HG03060 (cell line): ENCODE results near the gene DEAF1.
"Not testable (repeated sequence)": the region's sequence is repeated elsewhere in the genome, so short reads cannot be mapped to it uniquely, and the experiment has no call there.

Experiments used
- ATAC-seq: cut with Tn5 transposase; IDR thresholded peaks from one replicate; pipeline ENCODE4 v1.9.1; 2021; ENCODE audit warnings: low read depth, moderate number of reproducible peaks; ENCODE audit not compliant: unreplicated experiment

The DEAF1 gene, protein sequence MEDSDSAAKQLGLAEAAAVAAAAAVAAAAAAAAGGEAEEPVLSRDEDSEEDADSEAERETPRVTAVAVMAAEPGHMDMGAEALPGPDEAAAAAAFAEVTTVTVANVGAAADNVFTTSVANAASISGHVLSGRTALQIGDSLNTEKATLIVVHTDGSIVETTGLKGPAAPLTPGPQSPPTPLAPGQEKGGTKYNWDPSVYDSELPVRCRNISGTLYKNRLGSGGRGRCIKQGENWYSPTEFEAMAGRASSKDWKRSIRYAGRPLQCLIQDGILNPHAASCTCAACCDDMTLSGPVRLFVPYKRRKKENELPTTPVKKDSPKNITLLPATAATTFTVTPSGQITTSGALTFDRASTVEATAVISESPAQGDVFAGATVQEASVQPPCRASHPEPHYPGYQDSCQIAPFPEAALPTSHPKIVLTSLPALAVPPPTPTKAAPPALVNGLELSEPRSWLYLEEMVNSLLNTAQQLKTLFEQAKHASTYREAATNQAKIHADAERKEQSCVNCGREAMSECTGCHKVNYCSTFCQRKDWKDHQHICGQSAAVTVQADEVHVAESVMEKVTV

DNA sequence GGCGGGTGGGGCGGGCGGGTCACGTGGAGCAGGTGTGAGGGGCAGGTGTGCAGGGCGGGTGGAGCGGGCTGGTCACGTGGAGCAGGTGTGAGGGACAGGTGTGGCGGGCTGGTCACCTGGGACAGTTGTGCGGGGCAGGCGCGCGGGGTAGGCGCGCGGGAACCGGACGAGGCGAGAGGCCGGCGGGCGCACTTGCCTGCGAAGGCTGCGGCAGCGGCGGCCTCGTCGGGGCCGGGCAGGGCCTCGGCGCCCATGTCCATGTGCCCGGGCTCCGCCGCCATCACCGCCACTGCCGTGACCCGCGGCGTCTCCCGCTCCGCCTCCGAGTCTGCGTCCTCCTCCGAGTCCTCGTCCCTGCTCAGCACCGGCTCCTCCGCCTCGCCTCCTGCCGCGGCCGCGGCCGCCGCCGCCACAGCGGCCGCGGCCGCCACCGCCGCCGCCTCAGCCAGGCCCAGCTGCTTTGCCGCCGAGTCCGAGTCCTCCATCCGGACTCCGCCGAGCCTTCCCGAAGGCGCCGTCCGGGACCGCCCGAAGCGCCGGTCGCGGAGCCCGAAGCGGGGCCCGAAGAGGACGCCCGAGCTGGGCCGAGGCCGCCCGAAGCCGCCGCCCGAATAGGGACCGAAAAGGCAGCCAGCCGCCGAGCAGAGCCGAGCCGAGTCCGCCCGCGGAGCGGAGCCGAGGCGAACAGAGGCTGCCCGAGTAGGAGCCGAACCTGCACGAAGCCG lies at the start of gene DEAF1:
DEAF1 (minus strand) TSS at position 660 of the 725 bp plus-strand sequence; CDS start at position 485, 175 bp downstream.
- ATAC-seq: no peak

DNA sequence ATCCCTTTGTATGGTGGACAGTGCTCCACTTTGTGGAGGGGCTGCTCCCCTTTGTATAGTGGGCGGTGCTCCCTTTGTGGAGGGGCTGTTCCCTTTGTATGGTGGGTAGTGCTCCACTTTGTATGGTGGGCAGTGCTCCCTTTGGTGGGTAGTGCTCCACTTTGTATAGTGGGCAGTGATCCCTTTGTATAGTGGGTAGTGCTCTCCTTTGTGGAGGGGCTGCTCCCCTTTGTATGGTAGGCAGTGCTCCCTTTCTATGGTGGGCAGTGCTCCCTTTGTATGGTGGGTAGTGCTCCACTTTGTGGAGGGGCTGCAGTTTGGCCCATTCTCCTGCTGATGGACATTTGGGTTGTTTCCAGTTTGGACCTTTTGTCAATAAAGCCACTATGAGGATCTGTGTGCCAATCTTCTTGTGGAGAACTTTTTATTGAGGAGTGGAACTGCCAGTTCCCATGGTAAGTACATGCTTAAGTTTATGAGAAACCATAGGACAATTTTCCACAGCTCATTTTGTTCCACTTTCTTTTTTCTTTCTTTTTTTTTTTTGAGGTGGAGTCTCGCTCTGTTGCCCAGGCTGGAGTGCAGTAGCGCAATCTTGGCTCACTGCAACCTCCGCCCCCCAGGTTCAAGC lies 47.7 kb upstream of the DEAF1 start:
- no peak for ATAC-seq

DNA sequence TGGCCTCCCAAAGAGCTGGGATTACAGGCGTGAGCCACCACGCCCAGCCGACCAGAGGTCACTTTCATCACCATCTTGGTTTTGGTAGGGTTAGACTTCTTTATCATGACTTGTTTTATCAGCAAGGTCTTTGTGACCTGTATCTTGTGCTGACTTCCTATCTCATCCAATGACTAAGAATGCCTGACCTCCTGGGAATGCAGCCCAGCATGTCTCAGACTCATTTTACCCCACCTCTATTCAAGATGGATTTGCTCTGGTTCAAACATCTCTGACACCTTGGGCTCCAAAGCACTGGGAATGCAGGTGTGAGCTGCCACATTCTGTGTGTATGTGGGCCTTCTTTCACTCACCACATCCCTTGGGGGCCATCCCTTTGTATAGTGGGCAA lies 47.1 kb upstream of the DEAF1 start:
- no peak for ATAC-seq

DNA sequence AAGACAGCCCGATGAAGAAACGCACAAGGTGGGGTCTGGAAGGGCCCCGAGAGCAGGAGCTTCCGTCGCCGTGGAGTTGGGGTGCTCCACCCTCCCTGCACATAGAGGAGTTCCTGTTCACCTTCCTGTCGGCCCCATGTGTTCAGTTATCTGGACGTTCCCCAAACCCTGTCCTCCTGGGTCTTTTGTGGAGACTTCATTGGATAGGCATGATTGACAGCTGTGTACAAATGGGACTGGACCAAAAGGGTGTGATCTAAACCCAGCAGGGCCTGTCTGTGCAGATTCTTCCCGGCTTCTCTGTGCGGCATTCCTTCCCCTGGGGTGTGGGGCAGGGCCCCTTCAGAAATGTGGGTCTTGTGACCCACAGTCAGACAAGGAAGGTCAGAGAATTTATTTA lies 42.9 kb upstream of the DEAF1 start:
- ATAC-seq: not testable (repeated sequence)

DNA sequence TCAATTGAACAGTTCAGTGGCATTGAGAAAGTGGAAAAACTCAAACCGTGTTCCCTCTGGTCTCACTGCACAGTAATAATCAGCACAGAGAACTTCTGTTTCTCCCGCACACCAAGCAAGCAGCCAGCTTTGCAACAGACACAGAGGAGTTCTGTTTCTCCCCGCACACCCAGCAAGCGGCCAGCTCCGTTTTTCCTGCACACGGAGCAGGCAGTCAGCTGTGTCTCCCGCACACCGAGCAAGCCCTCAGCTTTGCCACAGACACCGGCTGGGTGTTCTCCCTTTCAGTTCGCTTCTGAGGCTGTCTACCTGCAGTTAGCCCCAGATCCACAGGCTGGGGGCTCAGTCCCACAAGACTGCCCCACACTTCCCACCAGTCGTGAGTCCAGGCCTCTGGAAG lies 42.3 kb upstream of the DEAF1 start:
- ATAC-seq: no peak

DNA sequence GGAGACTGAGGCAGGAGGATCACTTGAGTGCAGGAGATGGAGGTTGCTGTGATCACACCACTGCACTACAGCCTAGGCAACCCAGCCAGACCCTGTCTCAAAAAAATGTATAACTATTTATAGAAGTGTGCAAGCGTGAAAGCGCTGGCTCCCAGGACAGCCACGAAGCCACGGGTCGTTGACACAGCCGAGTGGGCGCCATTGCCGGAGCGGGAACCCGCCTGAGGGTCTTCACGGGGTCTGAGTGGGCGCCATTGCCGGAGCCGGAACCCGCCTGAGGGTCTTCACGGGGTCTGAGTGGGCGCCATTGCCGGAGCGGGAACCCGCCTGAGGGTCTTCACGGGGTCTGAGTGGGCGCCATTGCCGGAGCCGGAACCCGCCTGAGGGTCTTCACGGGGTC lies 39.5 kb upstream of the DEAF1 start:
- not testable (repeated sequence) for ATAC-seq

DNA sequence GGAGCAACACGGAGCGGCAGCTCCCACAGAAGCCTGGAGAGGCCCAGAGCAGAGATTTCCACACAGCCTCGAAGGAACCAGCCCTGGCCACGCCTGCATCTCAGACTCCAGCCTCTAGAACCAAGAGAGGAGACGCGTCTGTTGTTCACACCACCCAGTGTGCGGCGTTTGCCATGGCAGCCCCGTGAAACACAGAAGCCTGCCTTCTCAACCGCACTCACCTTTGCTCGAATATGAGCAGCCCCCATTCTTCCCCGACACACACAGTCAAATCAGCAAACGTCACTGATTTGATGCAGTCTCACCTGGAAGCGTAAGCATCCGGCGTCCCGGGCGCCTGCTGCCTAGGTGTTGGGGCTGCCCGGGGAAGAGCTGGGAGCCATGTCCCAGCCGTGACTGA lies 38.0 kb upstream of the DEAF1 start:
- ATAC-seq: no peak

DNA sequence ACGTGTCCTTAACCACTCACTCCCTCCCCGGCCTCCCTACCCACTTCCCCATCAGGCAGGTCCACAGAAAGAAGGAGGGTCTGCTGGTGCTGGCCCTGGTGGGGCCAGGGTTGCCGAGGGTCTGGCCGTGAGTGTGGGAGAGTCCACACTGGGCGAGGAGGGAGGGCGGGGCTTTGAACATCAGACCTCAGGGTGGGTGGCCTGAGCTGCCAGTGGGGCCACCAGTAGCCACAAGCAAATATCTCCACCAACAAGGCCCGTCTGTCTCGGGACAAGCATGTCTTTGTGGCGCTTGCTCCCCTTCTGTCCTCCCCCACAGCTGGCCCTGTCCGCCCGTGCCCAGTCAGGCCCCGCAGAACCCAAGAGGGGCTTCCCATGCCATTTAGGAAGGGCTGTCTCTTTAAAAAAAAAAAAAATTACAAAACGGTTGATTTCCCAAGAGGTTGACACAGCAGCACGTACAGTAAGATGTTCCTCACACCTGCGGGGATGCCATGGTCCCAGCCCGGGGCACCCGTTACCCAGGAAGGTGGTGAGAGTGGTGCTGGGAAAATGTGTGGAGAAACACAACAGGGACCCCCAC lies 34.6 kb upstream of the DEAF1 start:
- ATAC-seq: no peak

DNA sequence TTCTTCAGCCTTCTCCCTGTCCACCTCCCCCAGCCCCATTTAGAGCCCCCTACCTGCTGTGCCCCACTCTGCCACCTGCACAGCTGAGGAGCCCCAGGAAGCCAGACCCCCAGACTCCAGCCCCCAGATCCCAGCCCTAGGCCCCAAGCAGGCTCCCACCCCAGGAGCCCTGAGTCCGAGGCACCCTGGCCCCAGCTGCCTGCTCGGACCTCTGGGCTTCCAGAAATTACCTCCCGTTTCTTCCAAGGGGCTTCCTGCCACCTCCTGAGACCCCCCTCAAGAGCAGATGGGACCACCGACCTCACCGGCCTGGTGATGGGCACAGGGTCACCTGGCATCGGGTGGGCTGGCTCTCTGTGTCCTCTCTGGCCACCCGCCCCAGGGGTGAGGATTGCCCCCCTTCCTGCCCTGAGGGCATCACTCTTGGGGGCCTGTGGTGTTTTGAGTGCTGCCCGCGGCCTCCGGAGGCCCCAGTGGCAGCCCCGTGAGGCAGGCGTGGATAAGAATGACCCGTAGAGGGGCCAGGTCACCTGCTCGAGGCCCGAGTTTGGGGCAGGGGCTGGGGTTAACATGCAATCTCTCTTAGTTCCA lies 34.0 kb upstream of the DEAF1 start:
- no peak for ATAC-seq

DNA sequence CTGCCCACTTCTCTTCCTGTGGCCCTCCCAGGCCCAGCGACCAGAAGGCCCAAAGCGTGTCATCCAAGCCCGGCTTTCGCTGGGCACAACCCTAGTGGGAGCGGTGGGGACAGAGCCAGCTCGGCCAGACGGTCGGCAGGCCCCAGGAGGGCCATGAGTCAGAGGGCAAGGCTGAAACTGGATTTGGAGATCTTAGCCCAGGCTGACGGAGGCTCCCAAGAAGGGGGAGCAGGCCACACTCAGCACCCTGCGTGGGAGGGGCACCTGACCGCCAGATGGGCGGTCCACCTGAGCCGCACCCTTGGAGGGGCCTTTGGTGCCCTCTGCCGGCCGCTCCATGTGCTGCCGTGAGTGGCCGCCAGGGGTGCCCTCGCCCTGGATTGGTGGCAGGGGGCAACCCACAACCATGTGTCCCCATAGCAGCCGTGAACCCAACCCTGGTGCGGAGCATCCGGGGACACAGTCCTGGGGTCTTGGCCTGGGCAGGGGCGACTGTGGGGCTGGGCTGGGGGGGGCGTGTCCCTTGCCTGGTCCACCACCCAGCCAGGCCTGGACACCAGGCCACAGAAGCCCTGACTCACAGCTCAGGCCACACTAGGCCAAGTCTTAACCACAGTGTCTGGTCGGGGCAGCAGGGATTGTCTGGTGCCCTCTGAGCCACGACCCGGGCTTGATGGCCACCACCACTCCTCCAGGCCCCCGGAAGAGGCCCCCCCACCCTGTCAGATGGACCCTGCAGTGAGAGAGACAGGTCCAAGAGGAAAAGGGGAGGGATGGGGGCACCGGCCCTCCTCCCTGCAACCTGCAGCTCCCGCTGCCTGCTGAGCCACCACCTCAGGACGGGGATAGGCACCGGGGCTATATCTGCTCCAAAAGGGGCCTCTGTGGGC lies 33.1 kb upstream of the DEAF1 start:
- ATAC-seq: no peak

DNA sequence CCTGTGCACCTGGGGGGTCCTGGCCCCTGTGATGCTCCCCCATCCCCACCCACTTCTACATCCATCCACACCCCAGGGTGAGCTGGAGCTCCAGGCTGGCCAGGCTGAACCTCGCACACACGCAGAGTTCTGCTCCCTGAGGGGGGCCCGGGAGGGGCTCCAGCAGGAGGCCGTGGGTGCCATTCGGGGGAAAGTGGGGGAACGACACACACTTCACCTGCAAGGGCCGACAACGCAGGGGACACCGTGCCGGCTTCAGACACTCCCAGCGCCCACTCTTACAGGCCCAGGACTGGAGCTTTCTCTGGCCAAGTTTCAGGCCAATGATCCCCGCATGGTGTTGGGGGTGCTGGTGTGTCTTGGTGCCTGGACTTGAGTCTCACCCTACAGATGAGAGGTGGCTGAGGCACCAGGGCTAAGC lies 32.3 kb upstream of the DEAF1 start:
- no peak for ATAC-seq

DNA sequence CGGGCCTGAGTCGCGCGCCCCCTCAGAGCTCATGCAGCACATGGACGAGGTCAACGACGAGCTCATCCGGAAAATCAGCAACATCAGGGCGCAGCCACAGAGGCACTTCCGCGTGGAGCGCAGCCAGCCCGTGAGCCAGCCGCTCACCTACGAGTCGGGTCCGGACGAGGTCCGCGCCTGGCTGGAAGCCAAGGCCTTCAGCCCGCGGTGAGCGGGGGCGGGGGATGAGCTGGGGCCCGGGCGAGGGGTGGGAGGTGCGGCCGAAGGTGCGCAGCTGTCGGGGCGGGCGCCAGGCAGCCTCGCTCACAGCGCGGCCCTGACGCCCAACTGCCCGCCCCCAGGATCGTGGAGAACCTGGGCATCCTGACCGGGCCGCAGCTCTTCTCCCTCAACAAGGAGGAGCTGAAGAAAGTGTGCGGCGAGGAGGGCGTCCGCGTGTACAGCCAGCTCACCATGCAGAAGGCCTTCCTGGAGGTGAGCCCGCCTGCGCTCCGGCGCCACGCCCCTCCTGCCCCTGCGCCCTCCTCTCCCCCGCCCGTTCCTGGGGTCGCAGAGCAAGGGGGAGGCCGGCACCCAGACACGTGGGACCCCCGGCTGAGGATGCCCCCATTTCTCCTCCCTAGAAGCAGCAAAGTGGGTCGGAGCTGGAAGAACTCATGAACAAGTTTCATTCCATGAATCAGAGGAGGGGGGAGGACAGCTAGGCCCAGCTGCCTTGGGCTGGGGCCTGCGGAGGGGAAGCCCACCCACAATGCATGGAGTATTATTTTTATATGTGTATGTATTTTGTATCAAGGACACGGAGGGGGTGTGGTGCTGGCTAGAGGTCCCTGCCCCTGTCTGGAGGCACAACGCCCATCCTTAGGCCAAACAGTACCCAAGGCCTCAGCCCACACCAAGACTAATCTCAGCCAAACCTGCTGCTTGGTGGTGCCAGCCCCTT lies 31.5 kb upstream of the DEAF1 start:
- no peak for ATAC-seq

DNA sequence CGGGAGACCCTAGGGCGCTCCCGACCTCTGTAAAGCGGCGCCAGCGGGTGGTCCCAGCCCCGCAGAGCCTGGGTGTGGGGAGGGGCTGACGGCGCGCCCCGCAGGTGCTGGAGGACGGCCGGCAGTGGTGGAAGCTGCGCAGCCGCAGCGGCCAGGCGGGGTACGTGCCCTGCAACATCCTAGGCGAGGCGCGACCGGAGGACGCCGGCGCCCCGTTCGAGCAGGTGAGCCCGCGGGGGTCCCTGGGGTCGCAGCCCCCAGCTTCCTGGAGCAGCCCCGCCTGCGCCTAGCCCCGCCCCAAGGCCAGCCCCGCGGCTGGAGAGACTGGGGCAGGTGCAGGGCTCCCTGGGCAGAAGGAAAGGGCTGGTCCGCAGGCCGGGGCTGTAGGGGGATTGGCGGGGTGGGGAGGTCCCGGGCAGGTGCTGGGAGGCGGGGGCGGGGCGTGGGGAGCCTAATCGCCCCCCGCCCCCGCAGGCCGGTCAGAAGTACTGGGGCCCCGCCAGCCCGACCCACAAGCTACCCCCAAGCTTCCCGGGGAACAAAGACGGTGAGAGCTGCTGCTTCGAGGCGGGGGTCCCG lies 30.7 kb upstream of the DEAF1 start:
- ATAC-seq: no peak

DNA sequence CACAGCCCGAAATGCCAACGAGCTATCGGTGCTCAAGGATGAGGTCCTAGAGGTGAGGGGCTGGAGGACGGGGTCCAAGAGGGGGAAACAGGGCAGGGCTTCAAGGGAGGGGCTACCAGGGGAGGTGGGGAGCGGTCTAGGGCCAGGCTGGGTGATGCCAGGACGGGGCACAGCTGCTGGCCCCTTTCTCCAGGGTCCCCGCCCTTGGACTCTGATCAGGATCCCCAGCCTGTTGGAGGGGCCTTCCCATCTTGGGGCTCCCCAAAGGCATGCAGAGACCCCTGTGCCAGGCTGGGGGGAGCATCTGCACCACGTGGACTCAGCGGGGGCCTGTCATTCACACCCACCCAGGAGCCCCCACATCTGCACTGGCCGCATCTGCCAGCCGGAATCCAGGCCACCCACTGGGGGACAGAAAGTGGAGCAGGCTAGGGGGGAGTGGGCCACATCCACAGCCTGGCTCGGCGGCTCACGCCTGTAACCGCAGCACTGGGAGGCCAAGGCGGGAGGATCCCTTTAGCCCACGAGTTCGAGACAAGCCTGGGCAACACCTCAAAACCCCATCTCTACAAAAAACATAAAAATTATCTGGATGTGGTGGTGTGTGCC lies 29.9 kb upstream of the DEAF1 start:
- no peak for ATAC-seq

DNA sequence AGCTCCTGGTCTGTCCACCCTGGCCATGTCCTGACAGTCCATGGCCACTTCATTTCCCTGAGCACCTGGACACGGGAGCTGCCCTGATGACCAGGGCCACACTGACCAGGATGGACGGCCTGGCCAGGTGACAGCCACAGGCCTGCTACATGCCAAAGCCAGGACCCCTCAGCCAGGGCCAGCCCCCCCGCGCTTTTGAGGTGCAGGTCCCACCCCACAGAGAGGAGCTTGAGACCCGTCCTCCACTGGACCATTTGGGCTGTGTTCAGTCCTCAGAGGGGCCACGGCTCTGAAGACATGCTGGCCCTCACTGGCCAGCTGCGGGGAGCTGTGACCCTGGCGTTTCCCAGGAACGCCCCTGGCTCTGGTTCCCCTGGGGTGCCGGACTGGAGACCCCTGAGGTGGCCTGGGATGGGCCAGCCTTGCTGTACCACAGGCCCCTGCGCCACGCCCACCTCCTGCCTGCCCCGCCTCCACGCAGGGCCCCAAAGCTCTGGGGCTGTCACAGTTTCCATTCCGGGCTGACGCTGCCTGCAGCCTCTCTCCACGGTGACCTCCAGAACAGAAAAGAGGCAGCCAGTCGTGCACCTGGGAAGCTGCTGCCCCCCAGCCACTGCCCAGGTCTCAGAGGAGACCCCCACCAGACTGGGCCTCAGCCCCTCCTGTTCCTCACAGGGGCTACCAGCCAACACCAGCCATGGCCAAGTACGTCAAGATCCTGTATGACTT lies 29.2 kb upstream of the DEAF1 start:
- no peak for ATAC-seq

DNA sequence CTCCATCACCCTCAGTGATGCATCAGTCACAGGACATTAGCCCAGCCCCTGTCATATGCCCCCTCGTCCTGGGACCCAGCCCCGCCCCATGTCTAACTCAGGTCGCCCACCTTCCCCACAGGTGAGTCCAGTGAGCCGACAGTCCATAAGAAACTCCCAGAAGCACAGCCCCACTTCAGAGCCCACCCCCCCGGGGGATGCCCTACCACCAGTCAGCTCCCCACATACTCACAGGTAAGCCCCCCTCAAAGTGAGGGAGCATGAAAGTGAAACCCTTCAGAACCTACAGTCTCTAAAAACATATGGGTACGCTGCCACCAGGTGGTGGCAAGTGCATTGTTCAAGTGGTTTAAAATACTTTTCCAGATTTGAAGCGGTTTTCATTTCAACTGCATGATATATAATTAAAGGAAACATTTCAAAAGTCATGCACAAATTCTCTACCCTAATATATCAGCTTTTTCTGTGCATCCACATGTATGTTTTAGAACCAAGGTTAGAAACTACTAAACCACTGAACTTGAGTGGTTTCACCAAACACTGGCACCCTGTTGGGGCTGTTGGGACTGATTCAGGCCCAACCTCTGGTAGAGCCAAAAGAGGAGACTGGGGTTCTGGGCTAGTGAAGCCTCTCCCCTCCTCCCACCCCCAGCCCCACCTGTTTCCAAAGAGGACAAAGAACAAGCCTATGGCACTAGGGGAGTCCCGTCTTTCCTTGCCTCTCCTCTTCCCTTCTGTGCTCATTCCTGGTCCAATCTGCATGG lies 28.3 kb upstream of the DEAF1 start:
- ATAC-seq: no peak
